Liver (tissue), 9 donors: ENCODE measurements around the gene MEIOB. TPM values are rescaled to one million over a fixed set of nuclear protein-coding genes. Genes with fewer than 3 reads are reported as not detected.

Source experiments
- DNase-seq: peaks from one replicate; pipeline ENCODE4 v3.0.0-alpha.2; 2017; ENCODE audit warnings: low spot score
- H3K27ac ChIP-seq, 2 donors: one replicate each; pipeline ENCODE4 v1.7.0; 2013; ENCODE audit warnings: inconsistent platforms in 2 of 2, low read length in 2 of 2, control low read depth in 1 of 2, low read depth in 1 of 2, mild to moderate bottlenecking in 1 of 2
- H3K27me3 ChIP-seq, 4 donors: one replicate each; pipeline versions ENCODE4 v1.6.1 to v1.7.0; 2013; ENCODE audit warnings: low read length in 3 of 4, inconsistent platforms in 1 of 4, mild to moderate bottlenecking in 1 of 4, moderate library complexity in 1 of 4; ENCODE audit not compliant: control insufficient read depth in 4 of 4, insufficient read depth in 4 of 4
- H3K36me3 ChIP-seq, 4 donors: one replicate each; pipeline versions ENCODE4 v1.6.1 to v1.7.0; 2013; ENCODE audit warnings: low read length in 3 of 4, mild to moderate bottlenecking in 3 of 4, low read depth in 1 of 4, moderate library complexity in 1 of 4; ENCODE audit not compliant: control insufficient read depth in 4 of 4, insufficient read depth in 3 of 4
- H3K4me1 ChIP-seq, 4 donors: one replicate each; pipeline versions ENCODE4 v1.6.1 to v1.7.0; 2013; ENCODE audit warnings: low read length in 3 of 4, mild to moderate bottlenecking in 3 of 4, moderate library complexity in 1 of 4; ENCODE audit not compliant: control insufficient read depth in 4 of 4, insufficient read depth in 4 of 4
- H3K4me3 ChIP-seq, 3 donors: one replicate each; pipeline versions ENCODE4 v1.6.1 to v1.7.0; 2013; ENCODE audit warnings: low read length in 3 of 3, control low read depth in 1 of 3, low read depth in 1 of 3, mild to moderate bottlenecking in 1 of 3
- H3K9ac ChIP-seq, 2 donors: one replicate each; pipeline ENCODE4 v1.7.0; 2013; ENCODE audit warnings: low read length in 2 of 2, mild to moderate bottlenecking in 2 of 2, moderate library complexity in 2 of 2, control low read depth in 1 of 2, low read depth in 1 of 2
- H3K9me3 ChIP-seq, 4 donors: one replicate each; pipeline versions ENCODE4 v1.6.1 to v1.7.0; 2013; ENCODE audit warnings: low read length in 3 of 4; ENCODE audit not compliant: control insufficient read depth in 4 of 4
- CTCF ChIP-seq: fragments of 150-350 bp; IDR thresholded peaks from 2 replicates; pipeline ENCODE4 v1.5.1; 2017; ENCODE audit warnings: improper control_type of control experiment, low read depth, low read length; ENCODE audit not compliant: missing input control
- FOXA1 ChIP-seq: IDR thresholded peaks from 2 replicates; pipeline ENCODE4 v1.6.1; 2016; ENCODE audit warnings: antibody characterized with exemption
- GABPA ChIP-seq, 2 donors: IDR thresholded peaks in 1 of 2; conservative IDR thresholded peaks in 1 of 2; 2 replicates each; pipeline ENCODE4 v1.6.1; 2016; ENCODE audit warnings: antibody characterized with exemption in 2 of 2, mild to moderate bottlenecking in 1 of 2, moderate library complexity in 1 of 2
- HNF4A ChIP-seq, 2 donors: conservative IDR thresholded peaks; 2 replicates each; pipeline ENCODE4 v1.6.1; 2016; ENCODE audit warnings: antibody characterized with exemption in 2 of 2, mild to moderate bottlenecking in 2 of 2
- HNF4G ChIP-seq: IDR thresholded peaks from 2 replicates; pipeline ENCODE4 v1.6.1; 2016; ENCODE audit warnings: antibody characterized with exemption
- MAX ChIP-seq: IDR thresholded peaks from 2 replicates; pipeline ENCODE4 v1.6.1; 2016; ENCODE audit warnings: antibody characterized with exemption
- RAD21 ChIP-seq, 2 donors: IDR thresholded peaks; 2 replicates each; pipeline ENCODE4 v1.6.1; 2016; ENCODE audit warnings: antibody characterized with exemption in 2 of 2, mild to moderate bottlenecking in 2 of 2
- REST ChIP-seq: IDR thresholded peaks from 2 replicates; pipeline ENCODE4 v1.6.1; 2016; ENCODE audit warnings: antibody characterized with exemption, mild to moderate bottlenecking
- ZBTB33 ChIP-seq: IDR thresholded peaks from 2 replicates; pipeline ENCODE4 v1.6.1; 2016; ENCODE audit warnings: antibody characterized with exemption
- whole genome bisulfite sequencing: extraction: QIAGEN DNeasy Blood & Tissue Kit; methylation state at CpG from one replicate; pipeline ENCODE4 v1.1.7; 2013; 5-methylcytosine and 5-hydroxymethylcytosine counted together
- polyA plus RNA-seq, 2 donors: library from polyadenylated mRNA; stranded (reverse) in 1 of 2; unstranded in 1 of 2; fragments of 200-250 nt in 1 of 2; fragments of >200 nt in 1 of 2; fragmentation: Nextera tagmentation in 1 of 2; extraction: Ambion mirVana in 1 of 2; gene quantifications; one replicate each; pipeline versions ENCODE4 v1.2.1 to v1.2.3, GENCODE V29; 2013 to 2015
- total RNA-seq, 2 donors: library from RNA; depleted of rRNA; stranded (reverse); fragments of >200 nt; gene quantifications; one replicate each; pipeline ENCODE4 v1.2.3, GENCODE V29; 2014
- donor health status: healthy.
- donor health status: healthy.
- donor health status: healthy.
- donor health status: healthy.
- donor health status: healthy.

Gene MEIOB
- total and polyA plus RNA-seq, 4 donors, result 0.33 to 2.2 TPM; not detected in 2

- TF ChIP-seq ZBTB33, result peak; percentile 40
These were observed 45.0 kb downstream of the MEIOB start, which contains the start of the genes FAHD1 and HAGH (continued) for GRCh38 chr16:1826691-1827573.

GRCh38 chr16:1825864-1826690 lies 45.9 kb downstream of the MEIOB start:
- peak overlapping the region; percentile 77 to 91 (median 82) for H3K4me3 ChIP-seq
- DNase-seq, result peak; percentile 52
- peaks cover 11 to 81% (median 64%) of the 10 kb centered on the region in 4 donors for H3K4me1 ChIP-seq
- peak overlapping the region; percentile 83 to 94 for H3K27ac ChIP-seq
- H3K9me3 ChIP-seq, result no peaks in the 10 kb centered on the region
- under 1% methylated on average over 96 of the region's 96 CpGs for WGBS
- TF ChIP-seq HNF4G (no peak), RAD21 (IDR thresholded peaks at IDR 0.05) (no peak), GABPA (IDR thresholded peaks at IDR 0.05 in 1 of 2, conservative IDR thresholded peaks at IDR 0.05 in 1 of 2) (no peak), MAX (no peak), HNF4A (conservative IDR thresholded peaks at IDR 0.05) (no peak), CTCF (no peak), REST (no peak), FOXA1 (no peak)
- peak overlapping the region; percentile 26 to 77 for H3K9ac ChIP-seq
- no peaks in the 10 kb centered on the region for H3K27me3 ChIP-seq
- peaks cover 6 to 11% (median 9%) of the 10 kb centered on the region in 4 donors for H3K36me3 ChIP-seq
